ENCODE results near the gene KLF9.

The KLF9 gene

DNA sequence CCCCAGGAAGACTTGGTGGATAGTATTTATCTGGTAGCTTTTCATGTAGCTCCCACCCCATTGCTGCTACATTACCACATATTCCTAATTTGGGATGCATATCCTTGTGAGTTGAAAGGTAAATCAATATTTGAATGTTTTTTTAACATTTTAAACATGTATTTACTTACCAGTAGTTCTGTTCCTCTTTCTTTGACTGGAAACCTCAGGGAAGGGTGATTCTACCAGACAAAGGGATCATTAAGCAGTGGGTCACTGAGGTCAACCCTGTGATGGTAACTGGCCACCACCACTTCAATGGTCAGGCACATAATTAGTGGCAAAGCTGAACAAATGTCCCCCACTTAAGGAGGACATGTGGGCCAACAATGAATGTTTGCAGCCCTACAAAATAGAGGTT is 27.2 kb upstream of the KLF9 start:
- Histone ChIP-seq H3K4me3 (ENCODE audit: insufficient read depth in 1 of 2, low read depth in 1 of 2, low read length in 2 of 2) (no peak overlapping the region), H2BK15ac (ENCODE audit: low read depth, poor library complexity, severe bottlenecking) (no peak overlapping the region), H3K23ac (ENCODE audit: low read length in 2 of 2) (no peak overlapping the region), H3K4me1 (ENCODE audit: control insufficient read depth, insufficient read depth, low read depth, low read length) (peaks cover 4% of the 10 kb centered on the region), H2AK5ac (ENCODE audit: low read length, severe bottlenecking) (no peak overlapping the region), H2BK5ac (ENCODE audit: low read depth, low read length, poor library complexity, severe bottlenecking) (no peak overlapping the region), H2AFZ (ENCODE audit: low read depth, low read length) (no peak overlapping the region), H3K9me3 (ENCODE audit: control insufficient read depth, low read length) (no peaks in the 10 kb centered on the region), H3K14ac (ENCODE audit: low read length in 2 of 2) (no peak overlapping the region), H3K27ac (ENCODE audit: low read length, poor library complexity, severe bottlenecking) (no peak overlapping the region), H4K8ac (ENCODE audit: low read length) (peak overlapping the region; percentile 72), H3K4ac (ENCODE audit: low read depth in 1 of 2, low read length in 2 of 2) (no peak overlapping the region), H4K91ac (ENCODE audit: low read length) (peak overlapping the region; percentile 50), H3K4me2 (ENCODE audit: low read length, poor library complexity, severe bottlenecking) (no peak overlapping the region), H2BK12ac (ENCODE audit: low read length in 2 of 2) (no peak overlapping the region), H2BK120ac (ENCODE audit: low read depth, low read length) (no peak overlapping the region), H3K18ac (ENCODE audit: low read depth in 1 of 2, low read length in 2 of 2) (no peak overlapping the region), H3K9ac (ENCODE audit: low read length) (no peak overlapping the region), H3K79me1 (replicated peaks; ENCODE audit: low read length, poor library complexity, severe bottlenecking) (no peaks in the 10 kb centered on the region), H3K36me3 (ENCODE audit: control insufficient read depth in 1 of 2, insufficient read depth in 2 of 2, low read depth in 1 of 2, low read length in 2 of 2) (no peaks in the 10 kb centered on the region), H3K27me3 (ENCODE audit: control insufficient read depth in 1 of 2, insufficient read depth in 1 of 2, low read length in 2 of 2) (no peaks in the 10 kb centered on the region)
- no peak for DNase-seq

DNA sequence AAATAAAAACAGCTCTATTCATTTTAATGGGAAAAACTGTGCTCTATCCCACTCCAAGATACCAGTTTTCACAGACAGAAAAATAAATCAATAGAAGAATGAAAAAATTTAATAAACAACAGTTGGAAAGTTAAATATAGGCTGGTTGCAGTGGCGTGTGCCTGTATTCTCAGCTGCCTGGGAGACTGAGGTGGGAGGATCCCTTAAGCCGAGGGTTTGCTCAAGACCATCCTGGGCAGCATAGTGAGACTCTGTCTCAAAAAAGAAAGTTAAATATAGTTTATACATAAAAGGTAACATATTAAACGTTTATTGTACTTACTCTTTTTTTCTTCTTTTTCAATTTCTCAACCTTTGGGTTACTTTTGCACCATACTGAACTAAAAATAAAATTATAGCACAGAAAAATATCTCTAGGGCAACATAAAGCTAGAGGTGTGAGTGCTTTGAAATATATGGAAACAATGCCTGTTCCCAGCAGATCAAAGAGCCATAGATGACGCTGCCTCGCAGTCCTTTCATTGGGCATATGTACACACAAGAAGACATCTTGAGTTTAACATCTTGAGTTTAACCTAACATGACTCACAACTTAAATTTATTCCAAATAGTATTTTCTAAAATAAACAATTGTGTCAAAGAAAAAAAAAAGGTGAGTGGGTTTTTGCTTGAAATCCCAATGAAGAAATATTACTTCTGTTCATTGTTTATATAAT is 25.7 kb upstream of the KLF9 start:
- no peak overlapping the region for H2BK5ac ChIP-seq (ENCODE audit: low read depth, low read length, poor library complexity, severe bottlenecking)
- H4K91ac ChIP-seq (ENCODE audit: low read length), result no peak overlapping the region
- no peak overlapping the region for H2BK15ac ChIP-seq (ENCODE audit: low read depth, poor library complexity, severe bottlenecking)
- peak overlapping the region in 1 of 2 experiments; percentile 72 for H2BK12ac ChIP-seq (ENCODE audit: low read length in 2 of 2)
- no peak overlapping the region for H3K23ac ChIP-seq (ENCODE audit: low read length in 2 of 2)
- H2AK5ac ChIP-seq (ENCODE audit: low read length, severe bottlenecking), result no peak overlapping the region
- H3K14ac ChIP-seq (ENCODE audit: low read length in 2 of 2), result no peak overlapping the region
- peak; percentile 71 for DNase-seq
- H2BK120ac ChIP-seq (ENCODE audit: low read depth, low read length), result no peak overlapping the region
- H3K9ac ChIP-seq (ENCODE audit: low read length), result no peak overlapping the region
- H3K4me1 ChIP-seq (ENCODE audit: control insufficient read depth, insufficient read depth, low read depth, low read length), result peaks cover 7% of the 10 kb centered on the region
- no peaks in the 10 kb centered on the region for H3K9me3 ChIP-seq (ENCODE audit: control insufficient read depth, low read length)
- WGBS, result 77% methylated on average over 3 of the region's 5 CpGs
- H3K4me2 ChIP-seq (ENCODE audit: low read length, poor library complexity, severe bottlenecking), result no peak overlapping the region
- no peaks in the 10 kb centered on the region for H3K27me3 ChIP-seq (ENCODE audit: control insufficient read depth in 1 of 2, insufficient read depth in 1 of 2, low read length in 2 of 2)
- H3K27ac ChIP-seq (ENCODE audit: low read length, poor library complexity, severe bottlenecking), result no peak overlapping the region
- H4K8ac ChIP-seq (ENCODE audit: low read length), result no peak overlapping the region
- no peaks in the 10 kb centered on the region for H3K79me1 ChIP-seq (replicated peaks; ENCODE audit: low read length, poor library complexity, severe bottlenecking)
- H2AFZ ChIP-seq (ENCODE audit: low read depth, low read length), result no peak overlapping the region
- peak overlapping the region in 1 of 2 experiments; percentile 40 for H3K18ac ChIP-seq (ENCODE audit: low read depth in 1 of 2, low read length in 2 of 2)
- H3K4ac ChIP-seq (ENCODE audit: low read depth in 1 of 2, low read length in 2 of 2), result no peak overlapping the region
- H3K4me3 ChIP-seq (ENCODE audit: insufficient read depth in 1 of 2, low read depth in 1 of 2, low read length in 2 of 2), result no peak overlapping the region
- H3K36me3 ChIP-seq (ENCODE audit: control insufficient read depth in 1 of 2, insufficient read depth in 2 of 2, low read depth in 1 of 2, low read length in 2 of 2), result no peaks in the 10 kb centered on the region

DNA sequence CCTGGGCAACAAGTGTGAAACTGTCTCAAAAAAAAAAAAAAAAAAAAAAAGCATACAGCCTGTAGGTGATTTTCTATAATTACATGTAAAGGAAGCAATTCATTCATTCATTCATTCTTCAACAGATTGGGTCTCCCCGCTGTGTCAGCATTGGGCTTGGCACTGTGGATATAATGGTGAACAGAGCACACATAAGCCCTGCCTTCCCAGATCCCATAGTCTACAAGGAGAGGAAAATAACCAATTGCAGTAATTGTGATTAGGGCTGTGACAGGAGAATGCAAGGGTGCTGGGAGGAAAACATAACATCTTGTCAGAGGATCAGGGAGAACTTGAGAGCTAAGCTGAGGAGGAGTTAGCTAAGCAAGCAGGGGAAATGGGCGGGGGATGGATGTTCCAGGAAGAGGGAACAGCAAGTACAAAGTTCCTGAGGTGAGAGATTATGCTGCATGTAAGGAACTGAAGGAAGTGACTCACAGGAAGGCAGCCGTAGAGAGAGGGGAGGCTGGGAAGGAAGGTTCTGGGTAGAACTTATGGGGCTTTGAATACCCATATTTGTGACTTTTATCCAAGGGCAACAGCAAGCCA is 24.0 kb upstream of the KLF9 start:
- Histone ChIP-seq H2AFZ (ENCODE audit: low read depth, low read length) (no peak overlapping the region), H3K4me1 (ENCODE audit: control insufficient read depth, insufficient read depth, low read depth, low read length) (peaks cover 7% of the 10 kb centered on the region), H3K14ac (ENCODE audit: low read length in 2 of 2) (no peak overlapping the region), H3K79me1 (replicated peaks; ENCODE audit: low read length, poor library complexity, severe bottlenecking) (no peaks in the 10 kb centered on the region), H2BK15ac (ENCODE audit: low read depth, poor library complexity, severe bottlenecking) (no peak overlapping the region), H3K18ac (ENCODE audit: low read depth in 1 of 2, low read length in 2 of 2) (peak overlapping the region; percentile 50 to 87), H2AK5ac (ENCODE audit: low read length, severe bottlenecking) (no peak overlapping the region), H2BK12ac (ENCODE audit: low read length in 2 of 2) (peak overlapping the region; percentile 54 to 83), H3K9ac (ENCODE audit: low read length) (no peak overlapping the region), H3K27ac (ENCODE audit: low read length, poor library complexity, severe bottlenecking) (no peak overlapping the region), H3K4ac (ENCODE audit: low read depth in 1 of 2, low read length in 2 of 2) (peak overlapping the region in 1 of 2 experiments; percentile 49), H3K4me3 (ENCODE audit: insufficient read depth in 1 of 2, low read depth in 1 of 2, low read length in 2 of 2) (no peak overlapping the region), H3K4me2 (ENCODE audit: low read length, poor library complexity, severe bottlenecking) (no peak overlapping the region), H3K9me3 (ENCODE audit: control insufficient read depth, low read length) (no peaks in the 10 kb centered on the region), H2BK120ac (ENCODE audit: low read depth, low read length) (no peak overlapping the region), H3K23ac (ENCODE audit: low read length in 2 of 2) (no peak overlapping the region), H3K27me3 (ENCODE audit: control insufficient read depth in 1 of 2, insufficient read depth in 1 of 2, low read length in 2 of 2) (no peaks in the 10 kb centered on the region), H4K91ac (ENCODE audit: low read length) (peak overlapping the region; percentile 82), H4K8ac (ENCODE audit: low read length) (peak overlapping the region; percentile 69), H3K36me3 (ENCODE audit: control insufficient read depth in 1 of 2, insufficient read depth in 2 of 2, low read depth in 1 of 2, low read length in 2 of 2) (no peaks in the 10 kb centered on the region), H2BK5ac (ENCODE audit: low read depth, low read length, poor library complexity, severe bottlenecking) (no peak overlapping the region)
- peak; percentile 92 for DNase-seq
- WGBS, result 14% methylated on average over 2 of the region's 3 CpGs

DNA sequence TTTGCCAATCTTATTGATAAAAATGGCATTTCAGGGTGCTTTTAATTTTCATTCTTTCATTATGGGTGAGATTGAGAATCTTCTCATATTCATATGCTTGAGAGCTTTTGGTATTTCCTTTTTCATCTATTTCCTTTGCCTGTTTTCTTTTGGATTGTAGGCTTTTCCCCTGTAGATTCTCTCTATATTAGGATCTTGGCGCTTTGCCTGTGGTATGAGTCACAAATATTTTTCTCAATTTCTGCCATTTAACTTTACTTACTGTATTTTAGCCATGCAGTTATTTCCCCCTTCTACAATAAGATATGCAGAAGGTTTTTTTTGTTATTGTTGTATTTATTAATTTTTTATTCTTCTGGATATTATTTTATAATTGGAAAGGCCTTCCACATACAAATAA is 21.5 kb upstream of the KLF9 start:
- H3K4me2 ChIP-seq (ENCODE audit: low read length, poor library complexity, severe bottlenecking), result no peak overlapping the region
- H3K9me3 ChIP-seq (ENCODE audit: control insufficient read depth, low read length), result no peaks in the 10 kb centered on the region
- H2BK15ac ChIP-seq (ENCODE audit: low read depth, poor library complexity, severe bottlenecking), result no peak overlapping the region
- H3K23ac ChIP-seq (ENCODE audit: low read length in 2 of 2), result no peak overlapping the region
- peak overlapping the region; percentile 49 for H3K27ac ChIP-seq (ENCODE audit: low read length, poor library complexity, severe bottlenecking)
- H2BK12ac ChIP-seq (ENCODE audit: low read length in 2 of 2), result no peak overlapping the region
- H3K4ac ChIP-seq (ENCODE audit: low read depth in 1 of 2, low read length in 2 of 2), result no peak overlapping the region
- H2BK5ac ChIP-seq (ENCODE audit: low read depth, low read length, poor library complexity, severe bottlenecking), result no peak overlapping the region
- WGBS, result no CpG with 5 or more reads among the region's 1 CpG
- H3K4me1 ChIP-seq (ENCODE audit: control insufficient read depth, insufficient read depth, low read depth, low read length), result peaks cover 7% of the 10 kb centered on the region
- no peaks in the 10 kb centered on the region for H3K79me1 ChIP-seq (replicated peaks; ENCODE audit: low read length, poor library complexity, severe bottlenecking)
- H4K8ac ChIP-seq (ENCODE audit: low read length), result no peak overlapping the region
- H3K9ac ChIP-seq (ENCODE audit: low read length), result no peak overlapping the region
- no peak overlapping the region for H2AK5ac ChIP-seq (ENCODE audit: low read length, severe bottlenecking)
- H3K18ac ChIP-seq (ENCODE audit: low read depth in 1 of 2, low read length in 2 of 2), result peak overlapping the region in 1 of 2 experiments; percentile 62
- no peak overlapping the region for H3K4me3 ChIP-seq (ENCODE audit: insufficient read depth in 1 of 2, low read depth in 1 of 2, low read length in 2 of 2)
- no peak overlapping the region for H4K91ac ChIP-seq (ENCODE audit: low read length)
- no peaks in the 10 kb centered on the region for H3K27me3 ChIP-seq (ENCODE audit: control insufficient read depth in 1 of 2, insufficient read depth in 1 of 2, low read length in 2 of 2)
- H3K36me3 ChIP-seq (ENCODE audit: control insufficient read depth in 1 of 2, insufficient read depth in 2 of 2, low read depth in 1 of 2, low read length in 2 of 2), result no peaks in the 10 kb centered on the region
- H3K14ac ChIP-seq (ENCODE audit: low read length in 2 of 2), result no peak overlapping the region
- no peak overlapping the region for H2BK120ac ChIP-seq (ENCODE audit: low read depth, low read length)
- DNase-seq, result peak; percentile 71
- no peak overlapping the region for H2AFZ ChIP-seq (ENCODE audit: low read depth, low read length)

All from mesenchymal stem cell (in vitro differentiated cells and primary cell).